Left ventricle myocardium inferior (tissue), 1 donor: ENCODE results near the gene IGSF21. TPM values are rescaled to one million over a fixed set of nuclear protein-coding genes. Genes with fewer than 3 reads are reported as not detected.

ENCODE experiments used
- DNase-seq: peaks from one replicate; pipeline ENCODE4 v3.0.0-alpha.2; 2020
- H3K27ac ChIP-seq: fragments of 200-600 bp; replicated peaks from 2 replicates; pipeline ENCODE4 v1.8.0; 2021
- H3K27me3 ChIP-seq: fragments of 200-600 bp; 2 replicates; pipeline ENCODE4 v1.8.0; 2021; ENCODE audit warnings: low read depth
- H3K36me3 ChIP-seq: fragments of 200-600 bp; 2 replicates; pipeline ENCODE4 v1.8.0; 2021
- H3K4me1 ChIP-seq: fragments of 200-600 bp; 2 replicates; pipeline ENCODE4 v1.8.0; 2021
- H3K4me3 ChIP-seq: fragments of 200-600 bp; 2 replicates; pipeline ENCODE4 v1.8.0; 2021; ENCODE audit warnings: mild to moderate bottlenecking, moderate library complexity
- H3K9me3 ChIP-seq: fragments of 200-600 bp; replicated peaks from 2 replicates; pipeline ENCODE4 v1.8.0; 2021
- CTCF ChIP-seq: fragments of 200-600 bp; IDR thresholded peaks from 2 replicates; pipeline ENCODE4 v1.8.0; 2021; ENCODE audit warnings: antibody characterized with exemption, mild to moderate bottlenecking, borderline replicate concordance
- intact Hi-C: fragments of 100-400 bp; cut with micrococcal nuclease; formaldehyde crosslinking; loops from one replicate; pipeline ENCODE4 v1.11.0; 2022
- total RNA-seq: library from RNA; stranded (reverse); fragmentation: NEBNext Ultra II Directional; extraction: Animal tissue kit (Norgen Biotek cat#: 25700); gene quantifications from one replicate; pipeline ENCODE4 v1.2.1, GENCODE V29; 2021
- donor health status: DM: no; HTN: yes; CAD: no; lungs with severe emphysema.

The IGSF21 gene
- total RNA-seq, 1 donor from 2014 or later = 0.47 TPM

DNA sequence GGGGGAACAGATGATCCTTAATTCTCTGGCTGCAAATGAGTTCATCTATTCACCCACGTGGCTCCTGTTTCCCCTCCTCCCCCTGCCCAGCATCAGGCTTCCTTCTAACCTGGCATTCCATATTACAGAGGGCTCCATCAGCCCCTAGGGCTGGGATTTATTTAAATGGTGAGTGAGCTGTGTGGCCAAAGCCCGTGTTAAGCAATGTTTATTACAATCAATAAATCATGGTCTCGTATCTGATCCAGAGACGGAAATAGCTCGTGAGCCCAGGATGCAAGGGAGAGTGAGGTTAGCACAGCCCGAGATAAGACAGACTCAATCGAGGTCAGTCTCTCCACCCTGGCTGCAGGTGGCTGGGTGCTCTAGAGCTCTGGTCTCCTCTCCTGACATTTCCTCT is 43.1 kb upstream of the IGSF21 start:
- intact Hi-C loops = no loop called here
- Histone ChIP-seq H3K4me3 (no peak overlapping the region), H3K36me3 (no peaks in the 10 kb centered on the region), H3K27me3 (peaks cover 96% of the 10 kb centered on the region), H3K4me1 (no peaks in the 10 kb centered on the region), H3K9me3 (peaks cover 6% of the 10 kb centered on the region), H3K27ac (no peak overlapping the region)
- DNase-seq = no peak
- TF ChIP-seq CTCF = no peak

DNA sequence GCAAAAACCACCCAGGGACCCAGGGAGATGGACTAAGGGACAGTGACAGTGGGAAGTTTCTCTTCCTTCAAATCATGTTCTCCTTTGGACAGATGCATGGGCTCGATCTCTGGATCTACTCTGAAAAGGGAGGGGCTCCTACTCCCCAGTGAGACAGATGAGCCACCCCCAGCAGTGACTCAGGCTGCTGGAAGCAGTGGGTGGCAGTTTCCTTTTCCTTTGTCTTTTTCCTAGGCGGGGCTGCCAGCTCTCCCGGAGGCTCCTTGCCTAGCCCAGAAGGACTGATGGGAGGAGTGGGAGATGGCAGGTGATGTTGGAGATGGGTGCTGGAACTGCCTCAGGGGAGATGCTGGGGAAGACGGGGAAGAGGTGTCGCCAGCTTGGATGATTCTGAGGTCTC is 41.0 kb upstream of the IGSF21 start:
- Histone ChIP-seq H3K27ac (no peak overlapping the region), H3K27me3 (peaks cover 93% of the 10 kb centered on the region), H3K36me3 (no peaks in the 10 kb centered on the region), H3K4me1 (no peaks in the 10 kb centered on the region), H3K4me3 (no peak overlapping the region), H3K9me3 (peaks cover 6% of the 10 kb centered on the region)
- intact Hi-C loops = no loop called here
- no peak for DNase-seq
- no peak for TF ChIP-seq CTCF

DNA sequence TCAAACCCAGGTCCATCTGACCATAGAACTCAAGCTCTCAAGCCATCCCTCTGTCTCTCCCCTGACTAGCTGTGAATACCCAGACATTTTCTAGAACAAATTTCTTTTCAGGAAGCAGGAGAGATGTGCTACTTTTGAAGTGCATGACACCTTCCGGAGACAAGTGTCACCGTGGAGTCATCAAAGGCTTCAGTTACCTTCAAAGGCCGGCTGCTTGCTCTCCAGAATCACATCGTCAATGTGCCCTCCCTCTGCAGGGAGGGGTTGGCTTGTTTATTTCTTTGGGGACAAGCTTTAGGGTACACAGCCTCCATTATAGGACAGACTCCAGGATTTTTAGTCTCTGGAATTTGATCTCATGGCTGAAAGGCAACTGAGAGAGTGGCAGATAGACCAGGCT is 37.7 kb upstream of the IGSF21 start:
- no peaks in the 10 kb centered on the region for H3K36me3 ChIP-seq
- intact Hi-C loops = no loop called here
- TF ChIP-seq CTCF = no peak
- no peak overlapping the region for H3K4me3 ChIP-seq
- H3K27me3 ChIP-seq = peaks cover 97% of the 10 kb centered on the region
- H3K4me1 ChIP-seq = no peaks in the 10 kb centered on the region
- no peak overlapping the region for H3K27ac ChIP-seq
- H3K9me3 ChIP-seq = no peaks in the 10 kb centered on the region
- DNase-seq = no peak

DNA sequence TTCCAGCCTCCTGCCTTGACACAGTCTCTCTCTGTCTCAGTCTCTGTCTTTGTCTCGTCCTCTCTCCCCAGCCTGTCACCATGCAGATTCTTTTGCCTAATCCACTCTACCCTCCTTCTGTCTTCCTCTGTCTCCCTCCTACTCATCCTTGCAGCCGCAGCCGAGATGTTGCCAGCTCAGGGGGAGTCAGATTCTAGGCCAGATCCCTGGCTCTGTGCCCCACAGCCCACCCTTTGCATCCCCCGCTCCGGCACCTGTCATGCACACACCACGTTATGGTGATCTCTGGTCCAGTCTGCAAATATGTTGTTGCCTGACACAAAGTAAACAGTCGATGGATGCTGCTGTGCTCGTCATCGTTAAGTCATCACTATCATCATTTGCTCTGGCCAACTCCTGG is 35.5 kb upstream of the IGSF21 start:
- Histone ChIP-seq H3K36me3 (no peaks in the 10 kb centered on the region), H3K27ac (no peak overlapping the region), H3K4me3 (no peak overlapping the region), H3K4me1 (no peaks in the 10 kb centered on the region), H3K9me3 (no peaks in the 10 kb centered on the region), H3K27me3 (peaks cover 90% of the 10 kb centered on the region)
- intact Hi-C loops = no loop called here
- no peak for DNase-seq
- TF ChIP-seq CTCF = no peak

DNA sequence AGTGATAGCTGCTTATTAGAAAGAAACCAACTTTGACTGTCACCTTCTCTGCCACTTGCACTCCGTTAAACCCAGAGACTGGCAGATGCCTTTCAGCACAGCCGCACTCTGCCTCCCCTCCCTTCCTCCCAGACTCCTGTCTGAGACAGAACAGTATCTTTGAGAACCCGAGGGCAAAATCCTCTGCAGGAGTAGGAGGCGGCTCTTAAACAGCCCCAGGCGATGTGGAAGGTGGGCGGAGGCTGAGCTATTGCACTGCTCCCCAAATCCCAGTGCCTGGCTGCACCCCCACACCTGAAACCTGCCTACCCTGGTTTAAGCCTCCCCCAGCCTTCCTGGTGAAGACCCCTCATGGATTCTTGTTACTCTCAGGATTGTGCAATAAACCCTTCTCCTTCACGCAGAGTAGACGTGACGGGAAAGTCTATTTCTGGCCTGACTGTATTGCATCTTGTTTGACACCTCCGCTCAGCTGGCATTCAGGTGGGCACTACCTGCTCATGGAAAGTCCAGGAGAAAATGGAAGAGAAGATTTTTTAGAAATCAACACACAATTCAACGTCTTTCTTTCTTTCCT is 34.4 kb upstream of the IGSF21 start:
- Histone ChIP-seq H3K27me3 (peaks cover 88% of the 10 kb centered on the region), H3K36me3 (no peaks in the 10 kb centered on the region), H3K27ac (no peak overlapping the region), H3K4me3 (no peak overlapping the region), H3K9me3 (no peaks in the 10 kb centered on the region), H3K4me1 (no peaks in the 10 kb centered on the region)
- no peak for DNase-seq
- no peak for TF ChIP-seq CTCF
- intact Hi-C loops = no loop called here

- H3K27ac ChIP-seq = no peak overlapping the region
- H3K36me3 ChIP-seq = no peaks in the 10 kb centered on the region
- no peak overlapping the region for H3K4me3 ChIP-seq
- peaks cover 91% of the 10 kb centered on the region for H3K27me3 ChIP-seq
- no peaks in the 10 kb centered on the region for H3K9me3 ChIP-seq
- intact Hi-C loops = no loop called here
- no peak for DNase-seq
- no peaks in the 10 kb centered on the region for H3K4me1 ChIP-seq
- TF ChIP-seq CTCF = no peak
These were observed 29.9 kb upstream of the IGSF21 start for GRCh38 chr1:18077657-18078215.
